ENCODE measurements around the gene NTF4.
"Not testable (repeated sequence)": the region's sequence is repeated elsewhere in the genome, so short reads cannot be mapped to it uniquely, and the experiment has no call there.

The NTF4 gene

DNA sequence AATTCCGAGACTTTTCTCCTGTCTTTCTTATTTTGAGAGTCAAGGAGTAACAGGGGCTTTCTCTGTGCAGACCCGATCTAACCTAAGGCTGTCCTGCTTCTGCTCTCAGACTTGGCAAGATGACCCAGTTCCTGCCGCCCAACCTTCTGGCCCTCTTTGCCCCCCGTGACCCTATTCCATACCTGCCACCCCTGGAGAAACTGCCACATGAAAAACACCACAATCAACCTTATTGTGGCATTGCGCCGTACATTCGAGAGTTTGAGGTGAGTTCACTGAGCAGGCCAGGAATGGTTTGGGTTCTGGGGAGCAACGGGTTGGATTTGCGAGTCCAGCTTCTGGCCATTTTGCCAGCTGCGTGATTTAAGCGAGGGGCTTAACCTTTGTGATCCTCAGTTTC, 21.7 kb upstream of the NTF4 start:
- no peak for DNase-seq

DNA sequence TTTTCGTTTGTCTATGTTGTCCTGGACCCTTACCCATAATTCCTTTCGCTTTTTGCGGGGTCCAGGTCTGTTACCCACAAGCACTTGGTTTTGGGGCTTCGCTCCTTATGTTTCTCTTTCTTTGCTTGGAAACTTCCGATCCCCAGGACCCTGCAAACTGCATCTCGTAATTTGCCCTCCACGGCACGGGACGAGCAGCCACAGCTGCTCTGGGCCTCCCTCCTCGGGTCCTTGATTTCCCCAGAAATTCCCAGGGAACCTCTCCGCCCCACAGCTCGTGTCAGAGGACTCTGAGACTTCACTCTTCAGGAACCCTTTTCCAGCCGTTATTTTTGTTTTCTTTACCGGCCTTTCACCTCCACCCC, 21.2 kb upstream of the NTF4 start:
- DNase-seq: no peak

DNA sequence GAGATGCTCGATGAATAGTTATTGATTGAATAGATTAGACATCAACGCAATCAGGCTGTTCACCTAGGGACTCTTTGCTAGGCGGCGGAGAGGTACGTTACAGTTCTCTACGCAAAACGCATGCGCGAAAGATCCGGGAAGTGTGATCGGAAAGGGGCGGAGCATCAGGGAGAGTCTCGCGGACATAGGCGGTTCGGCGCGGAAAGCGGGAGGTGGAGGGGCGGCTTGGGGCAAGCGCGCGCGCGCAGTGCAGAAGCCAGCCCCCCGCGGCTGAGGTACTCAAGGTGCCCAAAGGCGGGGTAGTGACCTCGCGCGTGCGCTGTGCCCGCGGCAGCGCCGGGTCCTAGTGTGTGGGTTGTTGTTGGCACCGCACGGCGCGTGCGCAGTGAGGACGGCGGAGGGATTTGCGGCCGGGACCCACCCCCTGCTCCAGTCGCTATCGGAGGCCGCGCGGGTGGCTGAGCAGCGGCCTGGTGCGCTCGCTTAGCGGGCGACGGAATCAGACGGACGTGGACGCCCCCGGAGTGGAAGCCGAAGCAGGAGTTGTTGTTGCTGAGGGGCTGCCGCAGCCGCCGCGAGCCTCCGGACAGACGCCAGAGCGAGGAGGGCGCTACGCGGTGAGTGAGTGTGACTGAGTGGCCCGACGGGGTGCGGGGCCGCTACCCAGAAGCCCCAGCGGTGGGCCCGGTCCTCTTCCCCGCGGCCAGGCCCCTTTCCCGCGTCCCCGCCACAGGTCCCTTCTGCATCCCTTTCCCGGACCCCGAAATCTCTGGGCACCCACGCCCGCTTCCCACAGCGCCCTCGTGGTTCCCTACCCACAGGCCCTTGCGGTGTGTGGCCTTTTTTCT, 20.6 kb upstream of the NTF4 start, which contains the start of gene SNRNP70:
TSS of gene SNRNP70 (plus strand) at position 432 of the 848 bp plus-strand sequence. CDS start 964 bp downstream, outside the sequence.
- peak; percentile 100 for DNase-seq

DNA sequence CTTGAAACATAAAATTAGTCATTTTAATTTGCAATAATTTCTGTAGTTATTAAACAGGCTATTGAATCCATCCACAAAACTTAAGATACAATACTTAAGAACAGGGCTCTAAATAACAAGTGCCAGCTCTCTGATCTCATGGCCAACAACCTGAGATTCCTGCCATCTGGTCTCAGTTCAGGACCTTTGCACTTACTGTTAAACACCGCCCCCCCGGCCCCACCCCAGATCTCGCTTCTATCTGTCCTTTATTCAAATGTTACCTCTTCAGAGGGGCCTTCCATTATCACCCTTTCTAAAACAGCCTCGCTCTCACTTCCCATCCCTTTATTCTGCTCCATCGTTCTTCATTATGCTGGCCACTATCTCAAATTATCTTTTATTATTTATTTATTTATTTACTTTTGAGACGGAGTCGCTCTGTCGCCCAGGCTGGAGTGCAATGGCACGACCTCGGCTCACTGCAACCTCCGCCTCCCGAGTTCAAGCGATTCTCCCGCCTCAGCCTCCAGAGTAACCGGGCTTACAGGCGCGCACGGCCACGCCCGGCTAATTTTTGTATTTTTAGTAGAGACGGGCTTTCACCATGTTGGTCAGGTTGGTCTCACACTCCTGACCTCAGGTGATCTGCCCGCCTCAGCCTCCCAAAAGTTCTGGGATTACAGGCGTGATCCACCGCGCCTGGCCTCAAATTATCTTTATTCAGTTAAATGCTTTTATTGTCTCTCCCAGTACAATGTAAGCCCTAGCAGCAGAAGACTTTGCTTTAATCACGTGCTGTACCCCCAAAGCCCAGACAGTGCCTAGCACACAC, 19.8 kb upstream of the NTF4 start:
- DNase-seq: no peak

GRCh38 chr19:49081273-49081672, 16.7 kb upstream of the NTF4 start:
- no peak for DNase-seq

GRCh38 chr19:49080392-49080791, 15.8 kb upstream of the NTF4 start:
- DNase-seq: no peak

- peak; percentile 39 for DNase-seq
Observed at GRCh38 chr19:49074869-49075268, 10.3 kb upstream of the NTF4 start.

DNA sequence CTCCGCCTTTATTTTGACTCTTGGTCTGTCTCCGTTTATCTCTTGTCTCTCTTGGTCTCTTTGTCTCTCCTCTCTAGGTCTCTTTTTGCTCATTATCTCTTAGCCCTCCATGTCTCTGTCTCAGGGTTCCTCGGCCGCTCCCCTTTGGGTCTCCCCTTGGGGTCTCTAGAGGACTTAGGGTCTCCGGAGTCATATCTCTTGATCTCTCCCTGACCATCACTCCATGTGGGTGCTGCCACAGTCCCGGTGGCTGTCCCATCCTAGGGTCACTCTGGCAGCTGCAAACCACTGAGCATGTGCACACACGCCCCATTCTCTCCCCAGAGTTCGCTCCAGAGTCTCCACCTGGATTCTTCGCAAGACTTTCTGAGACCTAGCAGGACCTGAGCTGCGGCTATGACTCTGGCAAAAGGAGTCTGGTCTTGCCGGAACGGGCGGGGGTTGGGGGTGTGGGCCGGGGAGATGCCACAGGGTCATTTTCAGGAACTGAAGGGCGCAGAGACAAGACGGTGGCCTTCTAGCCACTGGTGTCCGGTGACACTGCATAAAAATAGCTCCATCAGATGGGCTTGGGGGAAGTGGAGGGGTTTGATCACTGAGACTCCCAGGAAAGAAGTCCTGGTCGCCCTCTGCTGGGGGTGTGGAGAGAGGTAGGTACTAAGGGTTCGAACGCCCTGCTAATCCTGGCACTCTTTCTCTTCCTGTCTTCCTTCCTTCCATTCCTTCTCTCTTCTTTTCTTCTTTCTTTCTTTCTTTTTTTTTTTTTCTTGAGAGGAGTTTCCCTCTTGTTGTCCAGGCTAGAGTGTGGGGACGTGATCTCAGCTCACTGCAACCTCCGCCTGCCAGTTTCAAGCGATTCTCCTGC, 9.1 kb upstream of the NTF4 start:
- DNase-seq: no peak

- DNase-seq: no peak
Observed at GRCh38 chr19:49071860-49072547, 7.4 kb upstream of the NTF4 start.

GRCh38 chr19:49070416-49070815, 5.8 kb upstream of the NTF4 start:
- no peak for DNase-seq

GRCh38 chr19:49069026-49069425, 4.4 kb upstream of the NTF4 start:
- DNase-seq: no peak

DNA sequence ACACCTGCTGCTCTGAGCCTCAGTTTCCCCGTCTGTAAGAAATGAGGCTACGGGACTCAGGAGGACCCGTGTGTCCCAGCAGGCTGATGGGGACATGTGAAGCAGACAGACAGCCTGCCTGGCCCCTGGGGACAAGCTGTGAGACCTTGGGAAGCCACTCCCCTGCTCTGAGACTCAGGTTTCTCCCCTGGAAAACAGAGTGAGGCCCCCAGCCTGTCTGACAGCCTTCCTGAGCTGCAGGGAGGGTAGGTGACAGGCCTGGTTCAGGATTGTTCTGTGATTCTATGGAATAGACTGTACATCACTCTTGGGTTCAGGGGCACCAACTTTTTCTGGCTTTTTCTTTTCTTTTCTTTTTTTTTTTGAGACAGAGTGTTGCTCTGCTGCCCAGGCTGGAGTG, 2.9 kb upstream of the NTF4 start:
- DNase-seq: no peak

- DNase-seq: no peak
Observed at GRCh38 chr19:49065905-49066512, 1.4 kb upstream of the NTF4 start.

DNA sequence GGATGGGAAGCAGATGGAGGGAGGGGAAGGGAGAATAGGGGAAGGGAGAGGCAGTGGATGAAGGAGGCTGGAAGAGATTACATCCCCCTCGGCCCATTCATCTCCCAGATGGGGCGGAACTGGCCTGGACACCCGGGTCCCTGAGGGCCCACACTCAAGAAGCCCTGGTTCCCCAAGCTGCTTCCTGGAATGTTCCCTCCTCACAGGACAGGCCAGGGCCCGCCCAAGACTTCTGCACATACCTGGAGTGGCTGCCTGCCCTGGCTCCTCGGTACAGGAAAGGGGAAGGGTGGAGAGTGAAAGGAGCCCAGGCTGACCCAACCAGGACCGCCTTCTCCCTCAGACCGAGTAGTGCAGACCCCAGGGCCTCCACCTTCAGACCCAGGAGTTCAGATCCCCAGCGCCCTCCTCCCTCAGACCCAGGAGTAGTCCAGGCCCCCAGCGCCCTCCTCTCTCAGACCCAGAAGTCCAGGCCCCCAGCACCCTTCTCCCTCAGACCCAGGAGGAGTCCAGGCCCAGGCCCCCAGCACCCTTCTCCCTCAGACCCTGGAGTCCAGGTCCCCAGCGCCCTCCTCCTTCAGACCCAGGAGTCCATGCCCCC, 489 bp downstream of the NTF4 start:
- DNase-seq: no peak

DNA sequence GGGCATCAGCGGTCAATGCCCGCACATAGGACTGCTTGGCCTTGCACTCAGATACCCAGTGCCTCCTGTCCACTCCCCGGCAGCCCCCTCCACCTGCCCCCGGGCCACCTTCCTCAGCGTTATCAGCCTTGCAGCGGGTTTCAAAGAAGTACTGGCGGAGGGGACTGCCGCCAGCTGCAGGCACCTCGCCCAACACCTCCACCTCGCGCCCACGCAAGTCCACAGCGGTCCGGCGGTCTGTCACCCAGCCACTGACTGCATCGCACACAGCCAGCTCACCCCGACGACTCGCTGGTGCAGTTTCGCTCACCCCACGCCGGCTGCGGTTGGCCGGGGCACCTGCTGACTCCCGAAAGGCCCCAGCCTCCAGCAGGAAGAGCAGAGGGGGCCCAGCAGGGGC, 3.2 kb downstream of the NTF4 start:
- DNase-seq: no peak

GRCh38 chr19:49061000-49061399, 3.6 kb downstream of the NTF4 start:
- DNase-seq: no peak

DNA sequence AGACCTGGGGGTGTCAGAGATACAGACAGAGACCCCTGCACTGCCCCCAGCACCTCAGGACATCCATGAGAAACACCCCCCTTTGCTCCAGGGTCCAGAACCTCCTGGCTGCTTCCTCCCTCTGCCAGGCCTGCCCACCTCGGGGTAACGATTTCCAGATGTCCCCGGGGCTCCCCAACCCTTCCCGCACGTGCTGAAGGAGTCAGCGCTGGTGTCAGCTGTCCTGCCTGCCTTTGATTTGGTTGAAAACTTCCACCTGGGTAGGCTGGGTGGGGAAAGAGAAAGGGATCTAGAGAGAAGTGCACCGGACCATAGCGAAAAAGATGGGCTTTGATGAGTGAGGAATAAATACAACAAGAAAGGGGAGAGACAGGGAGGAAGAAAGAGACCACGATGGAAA, 5.6 kb downstream of the NTF4 start:
- DNase-seq: no peak

- no peak for DNase-seq
Observed at GRCh38 chr19:49058562-49058961, 6.1 kb downstream of the NTF4 start.

DNA sequence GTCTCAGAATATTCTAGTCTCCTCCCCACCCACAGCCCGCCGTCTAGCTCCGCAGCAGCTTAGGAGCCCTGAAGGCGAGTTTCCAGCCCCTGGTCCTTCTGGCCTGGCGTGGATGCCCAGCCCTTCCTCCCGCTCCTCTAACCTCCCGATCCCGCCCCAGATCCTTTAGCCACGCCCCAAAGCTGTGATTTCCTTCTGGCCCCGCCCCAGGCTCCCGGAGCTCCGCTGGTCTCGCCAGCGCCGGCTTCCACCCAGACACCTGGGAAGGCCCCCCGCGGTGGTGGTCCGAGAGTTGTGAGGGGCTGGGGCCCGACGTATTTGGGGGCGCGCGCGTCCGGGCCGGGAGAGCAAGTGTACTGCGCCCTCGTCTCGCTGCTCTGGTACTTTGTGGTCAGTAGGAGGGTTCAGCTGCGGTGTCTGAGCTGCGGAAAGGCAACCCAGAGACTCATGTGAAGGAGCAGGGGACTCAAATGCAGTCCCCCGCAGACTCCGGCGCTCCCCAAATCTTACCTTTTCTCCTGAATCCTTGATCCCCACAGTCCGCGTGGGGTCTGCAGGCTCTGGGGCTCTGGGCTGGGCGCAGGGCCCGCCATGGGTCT, 6.9 kb downstream of the NTF4 start, which contains the start of gene CGB7:
TSS of gene CGB7 (minus strand) at position 114 of the 599 bp plus-strand sequence. CDS start 2,374 bp downstream, outside the sequence.
- DNase-seq: no peak

DNA sequence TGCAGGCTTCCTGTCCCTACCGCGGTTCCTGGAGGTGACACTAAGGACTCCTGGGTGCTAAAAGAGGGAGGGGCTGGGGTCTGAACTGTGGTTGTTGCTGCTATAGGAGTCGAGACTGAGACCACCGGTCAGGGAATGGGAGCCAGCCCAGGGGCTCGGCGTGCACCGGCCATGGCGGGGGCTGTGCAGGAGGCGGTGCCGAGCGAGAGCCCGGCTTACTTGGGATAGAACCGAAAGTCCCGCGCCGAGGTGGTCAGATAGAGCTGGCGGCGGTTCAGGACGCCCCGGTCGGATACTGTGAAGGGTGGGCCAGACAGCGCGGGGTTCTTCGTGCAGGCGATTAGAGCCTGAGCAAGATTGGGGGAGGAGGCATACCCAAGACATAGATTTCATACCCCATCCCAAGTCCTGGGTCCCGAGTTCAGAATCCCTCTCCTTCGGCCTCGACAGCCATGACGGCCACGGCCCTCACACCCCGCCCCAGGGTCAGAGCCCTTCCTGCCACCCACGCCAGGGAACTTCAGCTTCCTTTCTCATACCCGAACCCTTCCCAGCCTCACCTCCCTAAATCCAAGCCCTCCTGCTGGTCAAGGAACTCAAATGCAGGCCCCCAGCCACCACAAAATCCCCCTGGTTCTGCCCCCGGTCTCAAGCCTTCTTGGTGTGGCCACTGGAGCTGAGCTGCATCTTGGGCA, 7.6 kb downstream of the NTF4 start:
- not testable (repeated sequence) for DNase-seq
